Measurements from ENCODE around the gene SLC1A2.

GRCh38 chr11:35262735-35263134 is 156.6 kb downstream of the SLC1A2 start:
- no peak for TF ChIP-seq CTCF (IDR thresholded peaks at IDR 0.05)
- no peak for TF ChIP-seq POLR2AphosphoS5 (IDR thresholded peaks at IDR 0.05)
